ENCODE results near the gene TNFRSF18. TPM values are rescaled to one million over a fixed set of nuclear protein-coding genes. Genes with fewer than 3 reads are reported as not detected.

TNFRSF18 gene
- total and polyA plus RNA-seq, 2 donors (not counting 3 experiments of a cell fraction or from before 2014, with no cell fraction given), result not detected

DNA sequence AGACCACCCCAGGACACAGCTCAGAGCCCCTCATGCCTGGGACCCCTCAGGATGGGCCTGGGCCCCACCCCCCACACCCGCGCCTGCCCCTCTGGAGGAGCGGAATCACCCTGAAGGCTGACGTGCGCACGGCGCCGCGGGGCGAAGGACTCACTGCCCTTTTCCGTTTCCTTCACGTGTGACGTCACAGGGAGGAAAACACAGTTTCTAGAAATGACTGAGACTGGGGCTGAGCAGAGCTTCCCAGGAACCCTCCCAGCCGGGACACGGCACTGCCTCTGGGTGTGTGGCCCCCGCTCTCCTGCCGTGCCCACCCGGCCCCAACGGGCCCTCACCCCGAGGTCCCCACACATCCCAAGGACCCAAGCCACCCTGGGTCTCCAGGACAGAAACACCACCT is 12.9 kb upstream of the TNFRSF18 start:
- no peak for DNase-seq (ENCODE audit: low read depth, low spot score)
- no peak overlapping the region for H3K27ac ChIP-seq (ENCODE audit: insufficient read depth, low read depth, low read length)
- H3K9me3 ChIP-seq (replicated peaks; ENCODE audit: control insufficient read depth, insufficient read depth, low read length), result no peaks in the 10 kb centered on the region
- no peaks in the 10 kb centered on the region for H3K9me1 ChIP-seq (replicated peaks; ENCODE audit: control insufficient read depth, extremely low read depth, insufficient read depth, low read length)
- no peak for FAIRE-seq
- no peaks in the 10 kb centered on the region for H3K4me1 ChIP-seq (ENCODE audit: control insufficient read depth, extremely low read depth, insufficient read depth, low read length)
- H4K20me1 ChIP-seq (replicated peaks; ENCODE audit: control insufficient read depth, extremely low read depth, insufficient read depth, low read length), result no peaks in the 10 kb centered on the region
- no TSS peak for BruUV-seq (replicated peaks)
- H2AFZ ChIP-seq (ENCODE audit: low read depth, low read length), result no peak overlapping the region
- H3K4me2 ChIP-seq (ENCODE audit: insufficient read depth, low read length), result no peak overlapping the region
- dilution Hi-C loops (cut with MboI; ENCODE audit: extremely low pct_ligation_motif_present, low sequenced_read_pairs) (no loop called here), intact Hi-C loops (cut with micrococcal nuclease) (no loop called here)
- H3K27me3 ChIP-seq (ENCODE audit: control insufficient read depth in 2 of 2, insufficient read depth in 2 of 2, low read length in 2 of 2), result no peaks in the 10 kb centered on the region
- H3K4me3 ChIP-seq (replicated peaks in 1 of 3; ENCODE audit: insufficient read depth in 1 of 3, low read depth in 1 of 3, low read length in 3 of 3), result no peak overlapping the region
- peaks cover 2 to 34% of the 10 kb centered on the region in 2 experiments for H3K36me3 ChIP-seq (ENCODE audit: control insufficient read depth in 2 of 2, extremely low read depth in 1 of 2, insufficient read depth in 2 of 2, low read length in 2 of 2)
- CTCF ChIA-PET, result interaction anchor here (0.5 kb wide), 1 partner anchor 232 kb away, joined by 3 read pairs; no protein-coding TSS in a partner anchor
- H3K79me2 ChIP-seq (ENCODE audit: control insufficient read depth, insufficient read depth, low read length), result no peaks in the 10 kb centered on the region
- no peak for TF ChIP-seq GATA2 (IDR thresholded peaks at IDR 0.05; ENCODE audit: insufficient read depth, insufficient read length, low read depth, low read length)
- no peak for TF ChIP-seq POLR2AphosphoS5 (IDR thresholded peaks at IDR 0.05; ENCODE audit: insufficient read depth, low read depth, low read length)
- POLR2A ChIA-PET, result interaction anchor here (0.6 kb wide), 1 partner anchor 215 kb away, joined by 3 read pairs; no protein-coding TSS in a partner anchor
- H3K9ac ChIP-seq (replicated peaks; ENCODE audit: extremely low read depth, insufficient read depth, low read length), result no peak overlapping the region

DNA sequence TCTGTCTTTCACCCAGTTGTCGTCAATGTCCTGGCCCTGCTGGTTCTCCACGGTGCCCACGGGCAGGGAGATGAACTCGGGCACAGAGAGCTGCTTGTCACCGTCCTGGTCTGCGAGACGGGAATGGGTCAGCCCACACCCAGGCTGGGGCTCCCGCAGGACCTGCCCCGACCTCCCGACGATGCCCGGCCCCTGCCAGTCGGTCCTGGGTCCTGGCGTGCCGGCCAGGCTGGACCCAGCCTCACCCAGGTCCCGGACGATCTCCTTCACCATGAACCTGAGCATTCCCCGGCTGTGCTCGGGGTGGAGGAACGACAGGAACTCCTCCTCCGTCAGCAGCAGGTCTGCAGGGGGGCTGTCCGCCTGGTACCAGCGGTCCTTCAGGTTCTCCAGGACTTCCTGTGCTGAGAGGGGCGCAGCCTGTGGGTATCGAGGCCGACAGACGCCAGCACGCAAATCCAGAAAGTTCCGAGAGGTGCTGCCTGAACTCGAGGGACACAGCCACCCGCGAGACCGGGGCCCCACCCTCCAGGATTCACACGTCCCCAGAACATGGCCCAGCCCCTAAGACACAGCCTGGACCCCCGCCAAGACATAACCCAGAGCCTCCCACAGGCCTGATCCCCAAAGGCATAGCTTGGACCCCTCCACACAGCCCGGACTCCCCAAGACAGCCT is 12.3 kb upstream of the TNFRSF18 start:
- Histone ChIP-seq H3K4me3 (replicated peaks in 1 of 3; ENCODE audit: insufficient read depth in 1 of 3, low read depth in 1 of 3, low read length in 3 of 3) (no peak overlapping the region), H3K4me1 (ENCODE audit: control insufficient read depth, extremely low read depth, insufficient read depth, low read length) (no peaks in the 10 kb centered on the region), H3K36me3 (ENCODE audit: control insufficient read depth in 2 of 2, extremely low read depth in 1 of 2, insufficient read depth in 2 of 2, low read length in 2 of 2) (peaks cover 2 to 34% of the 10 kb centered on the region in 2 experiments), H3K79me2 (ENCODE audit: control insufficient read depth, insufficient read depth, low read length) (no peaks in the 10 kb centered on the region), H3K4me2 (ENCODE audit: insufficient read depth, low read length) (no peak overlapping the region), H3K9ac (replicated peaks; ENCODE audit: extremely low read depth, insufficient read depth, low read length) (no peak overlapping the region), H3K9me1 (replicated peaks; ENCODE audit: control insufficient read depth, extremely low read depth, insufficient read depth, low read length) (no peaks in the 10 kb centered on the region), H3K9me3 (replicated peaks; ENCODE audit: control insufficient read depth, insufficient read depth, low read length) (no peaks in the 10 kb centered on the region), H2AFZ (ENCODE audit: low read depth, low read length) (no peak overlapping the region), H3K27ac (ENCODE audit: insufficient read depth, low read depth, low read length) (no peak overlapping the region), H4K20me1 (replicated peaks; ENCODE audit: control insufficient read depth, extremely low read depth, insufficient read depth, low read length) (no peaks in the 10 kb centered on the region), H3K27me3 (ENCODE audit: control insufficient read depth in 2 of 2, insufficient read depth in 2 of 2, low read length in 2 of 2) (no peaks in the 10 kb centered on the region)
- intact Hi-C loops (cut with micrococcal nuclease), result no loop called here
- FAIRE-seq (no peak), DNase-seq (ENCODE audit: low read depth, low spot score) (no peak)
- no TSS peak for BruUV-seq (replicated peaks)
- POLR2A ChIA-PET, result interaction anchor here (0.6 kb wide), 1 partner anchor 216 kb away, joined by 3 read pairs; no protein-coding TSS in a partner anchor
- dilution Hi-C loops (cut with MboI; ENCODE audit: extremely low pct_ligation_motif_present, low sequenced_read_pairs), result no loop called here
- no peak for TF ChIP-seq POLR2AphosphoS5 (IDR thresholded peaks at IDR 0.05; ENCODE audit: insufficient read depth, low read depth, low read length)
- TF ChIP-seq, protein P1, sequence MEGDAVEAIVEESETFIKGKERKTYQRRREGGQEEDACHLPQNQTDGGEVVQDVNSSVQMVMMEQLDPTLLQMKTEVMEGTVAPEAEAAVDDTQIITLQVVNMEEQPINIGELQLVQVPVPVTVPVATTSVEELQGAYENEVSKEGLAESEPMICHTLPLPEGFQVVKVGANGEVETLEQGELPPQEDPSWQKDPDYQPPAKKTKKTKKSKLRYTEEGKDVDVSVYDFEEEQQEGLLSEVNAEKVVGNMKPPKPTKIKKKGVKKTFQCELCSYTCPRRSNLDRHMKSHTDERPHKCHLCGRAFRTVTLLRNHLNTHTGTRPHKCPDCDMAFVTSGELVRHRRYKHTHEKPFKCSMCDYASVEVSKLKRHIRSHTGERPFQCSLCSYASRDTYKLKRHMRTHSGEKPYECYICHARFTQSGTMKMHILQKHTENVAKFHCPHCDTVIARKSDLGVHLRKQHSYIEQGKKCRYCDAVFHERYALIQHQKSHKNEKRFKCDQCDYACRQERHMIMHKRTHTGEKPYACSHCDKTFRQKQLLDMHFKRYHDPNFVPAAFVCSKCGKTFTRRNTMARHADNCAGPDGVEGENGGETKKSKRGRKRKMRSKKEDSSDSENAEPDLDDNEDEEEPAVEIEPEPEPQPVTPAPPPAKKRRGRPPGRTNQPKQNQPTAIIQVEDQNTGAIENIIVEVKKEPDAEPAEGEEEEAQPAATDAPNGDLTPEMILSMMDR (IDR thresholded peaks at IDR 0.05; ENCODE audit: extremely low read depth in 1 of 2, insufficient read depth in 1 of 2, low read depth in 1 of 2, low read length in 2 of 2), result no peak
- no peak for TF ChIP-seq JUN (IDR thresholded peaks at IDR 0.05; ENCODE audit: borderline replicate concordance, insufficient read depth, insufficient read length, low read depth)
- TF ChIP-seq FOS (IDR thresholded peaks at IDR 0.05; ENCODE audit: borderline replicate concordance, insufficient read depth, low read length), result no peak
- CTCF ChIA-PET, result interaction anchor here (0.5 to 0.6 kb wide), 2 partner anchors 97 to 231 kb away, joined by 3 read pairs; no protein-coding TSS in a partner anchor

Measured in endothelial cell of umbilical vein (primary cell).